Stimulated activated CD8-positive, alpha-beta memory T cell treated with anti-CD3 and anti-CD28 coated beads, Interleukin-12 subunit alpha, Interleukin-12 subunit beta, amount 100 ng/mL, for 4 hours (primary cell): Measurements from ENCODE around the gene KIF3A.
"Not testable (repeated sequence)": the region's sequence is repeated elsewhere in the genome, so short reads cannot be mapped to it uniquely, and the experiment has no call there.

Source experiments
- DNase-seq: peaks from one replicate; pipeline ENCODE4 v3.0.0-alpha.2; 2020; ENCODE audit warnings: low read depth

Gene KIF3A

GRCh38 chr5:132718544-132719312 is 18.6 kb downstream of the KIF3A start:
- no peak for DNase-seq

GRCh38 chr5:132714456-132715307 is 22.7 kb downstream of the KIF3A start:
- no peak for DNase-seq

GRCh38 chr5:132708645-132709044 is 28.7 kb downstream of the KIF3A start:
- DNase-seq: no peak

GRCh38 chr5:132704875-132705274 is 32.5 kb downstream of the KIF3A start:
- no peak for DNase-seq

- no peak for DNase-seq
Observed at GRCh38 chr5:132695956-132696355, 41.4 kb downstream of the KIF3A start.

GRCh38 chr5:132692632-132692967 is 44.7 kb downstream of the KIF3A start:
- no peak for DNase-seq

GRCh38 chr5:132691755-132692631 is 45.4 kb downstream of the KIF3A start:
- not testable (repeated sequence) for DNase-seq

GRCh38 chr5:132690156-132690555 is 47.2 kb downstream of the KIF3A start:
- DNase-seq: no peak

GRCh38 chr5:132689513-132689912 is 47.8 kb downstream of the KIF3A start:
- no peak for DNase-seq

- no peak for DNase-seq
Observed at GRCh38 chr5:132688536-132689339, 48.6 kb downstream of the KIF3A start.

- DNase-seq: no peak
Observed at GRCh38 chr5:132687995-132688394, 49.4 kb downstream of the KIF3A start.

- DNase-seq: no peak
Observed at GRCh38 chr5:132686193-132686592, 51.2 kb downstream of the KIF3A start.

- no peak for DNase-seq
Observed at GRCh38 chr5:132684922-132685720, 52.2 kb downstream of the KIF3A start.

- no peak for DNase-seq
Observed at GRCh38 chr5:132684491-132684890, 52.9 kb downstream of the KIF3A start.

- DNase-seq: no peak
Observed at GRCh38 chr5:132681983-132682382, 55.4 kb downstream of the KIF3A start.

- no peak for DNase-seq
Observed at GRCh38 chr5:132681476-132681831, 55.9 kb downstream of the KIF3A start.

- DNase-seq: no peak
Observed at GRCh38 chr5:132680780-132681475, 56.4 kb downstream of the KIF3A start.

GRCh38 chr5:132679717-132680380 is 57.5 kb downstream of the KIF3A start:
- DNase-seq: no peak

- no peak for DNase-seq
Observed at GRCh38 chr5:132679166-132679565, 58.2 kb downstream of the KIF3A start.

GRCh38 chr5:132678735-132679134 is 58.6 kb downstream of the KIF3A start:
- no peak for DNase-seq
